H1 (cell line): Measurements from ENCODE around the gene SPOPL.

Source experiments
- ATF3 ChIP-seq: IDR thresholded peaks from 2 replicates; pipeline ENCODE4 v1.6.1; 2011; ENCODE audit warnings: low read depth, mild to moderate bottlenecking, low read length; ENCODE audit not compliant: insufficient read depth
- BRCA1 ChIP-seq: IDR thresholded peaks from 2 replicates; pipeline ENCODE4 v1.6.1; 2012; ENCODE audit warnings: low read depth, low read length, improper control_type of control experiment
- CTCF ChIP-seq, 3 experiments: IDR thresholded peaks; 1 replicate in 2 of 3; 2 replicates in 1 of 3; pipeline versions ENCODE4 v1.5.1 to v1.6.1; 2011; ENCODE audit warnings: low read length in 3 of 3, mild to moderate bottlenecking in 3 of 3, inconsistent platforms in 2 of 3, low read depth in 1 of 3, moderate library complexity in 1 of 3; ENCODE audit not compliant: insufficient read depth in 1 of 3; ENCODE audit errors: control extremely low read depth in 1 of 3
- POLR2AphosphoS5 ChIP-seq: IDR thresholded peaks from 2 replicates; pipeline ENCODE4 v1.6.1; 2011; ENCODE audit warnings: low read depth, low read length

- TF ChIP-seq BRCA1 (no peak), ATF3 (no peak), POLR2AphosphoS5 (no peak), CTCF (IDR thresholded peaks at IDR 0.05; ENCODE audit: control extremely low read depth in 1 of 3, insufficient read depth in 1 of 3, low read depth in 1 of 3, low read length in 3 of 3) (no peak)
Observed at GRCh38 chr2:138600732-138601457, 99.3 kb downstream of the SPOPL start.
